Measurements from ENCODE around the gene EXOC4.
"Not testable (repeated sequence)": the region's sequence is repeated elsewhere in the genome, so short reads cannot be mapped to it uniquely, and the experiment has no call there.

The EXOC4 gene

DNA sequence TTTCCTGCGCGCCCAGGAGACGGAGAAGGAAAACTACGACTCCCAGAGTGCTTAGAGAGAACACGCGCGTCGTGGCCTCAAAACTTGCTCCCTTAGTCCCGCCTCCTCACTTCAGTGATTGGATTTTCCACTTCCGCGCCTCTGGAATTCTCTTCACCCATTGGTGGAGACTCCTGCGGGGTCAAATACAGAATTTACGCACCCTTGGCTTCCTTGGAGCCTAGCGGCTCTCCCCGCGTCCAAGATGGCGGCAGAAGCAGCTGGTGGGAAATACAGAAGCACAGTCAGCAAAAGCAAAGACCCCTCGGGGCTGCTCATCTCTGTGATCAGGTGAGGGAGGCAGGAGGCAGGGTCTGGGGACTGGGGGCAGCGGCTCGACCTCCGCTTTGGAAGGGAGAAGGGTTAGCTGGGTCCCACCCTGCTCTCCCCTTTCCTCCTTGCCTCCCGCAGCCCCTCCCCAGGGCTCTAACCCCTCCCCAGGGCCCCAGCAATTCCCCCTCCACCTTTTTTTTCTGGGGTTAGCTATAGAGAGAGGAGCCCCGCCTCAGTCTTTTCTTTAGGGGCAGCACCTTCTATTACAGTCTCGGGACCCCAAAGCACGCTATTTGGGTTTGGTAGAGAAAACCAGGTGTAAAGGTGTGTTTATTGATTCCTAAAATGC is at the start of gene EXOC4:
TSS of gene EXOC4 (plus strand) at position 221 of the 661 bp plus-strand sequence.
- peak; percentile 98 for DNase-seq (ENCODE audit: low spot score)

- no peak for DNase-seq (ENCODE audit: low spot score)
Observed at GRCh38 chr7:133203490-133203889, 49.4 kb upstream of the EXOC4 start.

DNA sequence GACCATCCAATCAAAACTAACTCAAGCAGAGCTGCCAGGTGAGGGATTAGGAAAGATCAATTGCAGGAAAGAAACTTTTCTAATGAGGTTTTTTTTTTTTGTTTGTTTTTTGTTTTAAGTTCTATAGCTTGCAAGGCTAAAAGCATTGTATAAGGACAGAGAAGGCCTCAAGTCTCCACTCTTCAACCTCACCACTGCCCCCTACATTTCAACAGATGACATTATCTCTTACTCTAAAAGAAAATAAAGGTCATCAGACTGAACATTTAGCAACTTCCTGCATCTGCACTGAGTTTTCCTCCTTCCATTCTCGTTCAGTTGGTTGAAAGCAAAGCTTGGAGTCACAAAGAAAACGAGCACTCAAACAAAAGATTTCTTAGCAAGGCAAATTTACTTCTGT is 45.2 kb upstream of the EXOC4 start:
- no peak for DNase-seq (ENCODE audit: low spot score)

DNA sequence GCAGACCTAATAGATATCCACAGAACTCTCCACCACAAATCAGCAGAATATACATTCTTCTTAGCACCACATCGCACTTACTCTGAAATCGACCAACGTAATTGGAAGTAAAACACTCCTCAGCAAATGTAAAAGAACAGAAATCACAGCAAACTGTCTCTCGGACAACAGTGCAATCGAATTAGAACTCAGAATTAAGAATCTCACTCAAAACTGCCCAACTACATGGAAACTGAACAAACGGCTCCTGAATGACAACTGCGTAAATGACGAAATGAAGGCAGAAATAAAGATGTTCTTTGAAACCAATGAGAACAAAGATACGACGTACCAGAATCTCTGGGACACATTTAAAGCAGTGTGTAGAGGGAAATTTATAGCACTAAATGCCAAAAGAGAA is 42.1 kb upstream of the EXOC4 start:
- not testable (repeated sequence) for DNase-seq (ENCODE audit: low spot score)

DNA sequence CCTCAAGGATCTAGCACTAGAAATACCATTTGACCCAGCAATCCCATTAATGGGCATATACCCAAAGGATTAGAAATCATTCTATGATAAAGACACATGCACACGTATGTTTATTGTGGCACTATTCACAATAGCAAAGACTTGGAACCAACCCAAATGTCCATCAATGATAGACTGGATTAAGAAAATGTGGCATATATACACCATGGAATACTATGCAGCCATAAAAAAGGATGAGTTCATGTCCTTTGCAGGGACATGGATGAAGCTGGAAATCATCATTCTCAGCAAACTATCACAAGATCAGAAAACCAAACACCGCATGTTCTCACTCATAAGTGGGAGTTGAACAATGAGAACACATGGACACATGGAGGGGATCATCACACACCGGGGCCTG is 39.1 kb upstream of the EXOC4 start:
- not testable (repeated sequence) for DNase-seq (ENCODE audit: low spot score)

DNA sequence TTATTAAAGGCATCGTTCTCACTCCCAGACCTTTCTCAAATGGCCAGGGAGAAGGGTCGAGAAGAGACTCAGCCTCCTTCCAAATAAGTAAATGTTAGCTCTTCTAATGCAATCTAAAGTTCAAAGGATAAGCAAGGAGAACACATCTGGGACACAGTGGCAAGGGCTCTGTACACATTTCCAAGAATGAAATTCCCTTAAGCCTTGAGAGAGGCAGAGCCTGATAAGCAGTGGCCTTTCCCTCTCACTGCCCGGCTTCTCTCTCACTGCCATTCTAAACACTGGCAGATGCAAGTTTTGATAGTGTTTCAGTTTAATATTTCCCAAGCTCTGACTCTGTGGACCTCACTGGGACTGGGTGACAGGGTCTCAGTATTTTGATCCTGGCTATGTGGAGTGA is 35.1 kb upstream of the EXOC4 start:
- no peak for DNase-seq (ENCODE audit: low spot score)

DNA sequence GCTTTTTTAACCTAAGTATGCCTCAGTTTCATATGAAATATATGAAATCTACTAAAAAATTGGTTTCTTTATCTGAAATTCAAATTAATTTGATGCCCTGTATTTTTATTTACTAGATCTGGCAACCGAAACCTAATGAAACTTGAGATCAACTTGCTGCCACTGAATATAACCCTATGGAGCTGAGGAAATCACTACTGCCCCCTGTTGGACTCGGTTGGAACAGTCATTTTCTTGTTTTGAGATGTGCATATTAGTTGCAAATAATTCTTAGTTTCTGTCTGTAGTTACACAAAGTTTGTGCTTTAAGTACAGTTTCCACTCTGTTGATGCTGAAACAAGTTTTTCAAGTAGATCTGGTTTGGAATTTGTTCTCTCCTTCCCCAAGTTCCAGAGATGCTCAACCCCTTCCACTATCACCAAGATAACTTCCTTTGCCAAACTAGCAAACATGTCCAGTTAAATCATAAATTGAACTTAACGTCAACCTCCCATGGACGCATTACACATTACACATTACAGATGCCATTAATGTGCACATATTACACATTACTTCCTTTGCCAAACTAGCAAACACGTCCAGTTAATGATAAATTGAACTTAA is 22.2 kb upstream of the EXOC4 start:
- peak; percentile 40 for DNase-seq (ENCODE audit: low spot score)

DNA sequence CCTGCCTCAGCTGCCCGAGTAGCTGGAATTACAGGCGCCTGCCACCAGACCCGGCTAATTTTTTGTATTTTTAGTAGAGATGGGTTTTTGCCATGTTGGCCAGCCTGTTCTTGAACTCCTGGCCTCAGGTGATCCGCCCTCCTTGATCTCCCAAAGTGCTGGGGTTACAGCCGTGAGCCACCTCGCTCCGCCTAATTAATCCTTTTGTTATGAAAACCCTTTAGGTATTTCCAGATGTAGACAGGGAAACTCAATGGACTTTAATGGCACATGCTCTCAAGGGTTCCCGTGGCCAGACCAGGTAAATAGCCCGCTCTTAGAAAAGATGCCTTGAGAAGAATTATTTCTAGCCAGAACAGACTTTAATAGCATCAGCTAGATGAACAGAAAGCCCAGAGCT is 19.7 kb upstream of the EXOC4 start:
- DNase-seq (ENCODE audit: low spot score): no peak

DNA sequence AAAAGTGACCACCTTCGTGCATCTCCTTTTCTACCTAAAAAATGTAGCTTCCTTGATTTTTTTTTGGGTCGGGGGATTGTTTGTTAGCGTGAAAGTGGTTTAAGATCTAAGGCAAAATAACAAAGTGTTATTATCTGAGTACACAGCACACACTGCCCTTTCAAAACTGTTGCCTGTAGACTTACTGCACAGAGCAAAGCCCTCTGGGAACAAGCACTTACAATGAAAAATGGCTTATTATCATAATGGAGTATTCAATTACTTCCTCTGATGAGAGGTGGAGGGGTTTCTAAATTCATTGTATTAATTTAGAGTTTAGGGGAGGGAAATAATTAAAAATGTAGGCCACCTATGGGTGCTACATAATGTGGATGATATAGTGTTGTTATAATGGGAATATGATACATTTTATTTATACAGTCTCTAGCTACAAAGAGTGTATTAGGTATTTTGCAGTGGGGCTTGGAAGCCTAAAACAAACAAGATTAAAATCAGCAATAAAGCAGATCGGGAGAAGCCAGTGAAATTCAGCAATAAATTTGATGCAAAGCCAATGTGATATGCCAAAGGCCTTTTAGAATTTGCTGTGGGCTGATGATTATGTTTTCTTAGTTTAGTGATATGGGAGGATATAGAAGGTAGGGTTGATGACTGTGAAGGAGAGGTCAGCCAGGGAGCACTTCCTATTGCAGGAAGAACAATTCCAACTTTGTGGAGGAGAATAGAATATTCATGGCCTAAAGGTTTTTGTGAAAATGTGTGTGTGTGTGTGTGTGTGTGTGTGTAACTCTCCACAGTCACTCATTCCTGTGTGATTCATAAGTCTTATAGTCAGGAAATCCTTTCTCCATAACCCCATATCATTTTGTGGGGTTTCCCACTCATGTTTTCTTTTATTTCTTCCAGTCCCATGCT is 17.7 kb upstream of the EXOC4 start:
- DNase-seq (ENCODE audit: low spot score): no peak

DNA sequence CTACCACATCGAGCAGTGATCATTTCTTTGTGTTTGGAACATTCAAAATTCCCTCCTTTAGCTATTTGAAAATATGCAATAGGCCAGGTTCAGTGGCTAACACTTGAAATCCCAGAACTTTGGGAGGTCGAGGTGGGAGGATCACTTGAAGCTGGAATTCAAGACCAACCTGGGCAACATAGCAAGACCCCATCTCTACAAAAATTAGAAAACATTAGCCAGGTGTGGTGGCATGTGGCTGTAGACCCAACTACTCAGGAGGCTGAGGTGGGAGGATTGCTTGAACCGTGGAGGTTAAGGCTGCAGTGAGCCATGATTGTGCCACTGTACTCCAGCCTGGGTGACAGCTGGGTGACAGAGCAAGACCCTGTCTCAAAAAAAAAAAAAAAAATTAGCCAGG is 15.3 kb upstream of the EXOC4 start:
- no peak for DNase-seq (ENCODE audit: low spot score)

DNA sequence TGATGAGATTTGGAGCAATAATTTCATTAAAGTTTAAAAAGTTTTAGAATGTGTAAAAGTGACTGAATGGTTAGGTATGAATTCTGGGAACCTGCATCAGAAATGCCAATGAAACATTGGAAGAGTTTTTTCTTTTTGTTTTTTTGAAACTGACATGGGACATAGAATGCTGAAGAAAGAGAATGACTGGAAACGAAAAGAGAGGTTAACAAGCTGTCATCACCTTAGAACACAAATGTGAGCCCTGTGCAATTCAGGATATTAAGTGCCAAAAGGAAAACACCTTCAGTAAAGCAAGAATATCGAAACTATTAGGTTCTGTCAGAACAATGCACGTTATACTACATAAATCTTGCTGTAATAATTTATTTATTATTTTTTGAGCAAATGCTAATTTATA is 12.6 kb upstream of the EXOC4 start:
- DNase-seq (ENCODE audit: low spot score): no peak

GRCh38 chr7:133246558-133246957 is 6.3 kb upstream of the EXOC4 start:
- no peak for DNase-seq (ENCODE audit: low spot score)

DNA sequence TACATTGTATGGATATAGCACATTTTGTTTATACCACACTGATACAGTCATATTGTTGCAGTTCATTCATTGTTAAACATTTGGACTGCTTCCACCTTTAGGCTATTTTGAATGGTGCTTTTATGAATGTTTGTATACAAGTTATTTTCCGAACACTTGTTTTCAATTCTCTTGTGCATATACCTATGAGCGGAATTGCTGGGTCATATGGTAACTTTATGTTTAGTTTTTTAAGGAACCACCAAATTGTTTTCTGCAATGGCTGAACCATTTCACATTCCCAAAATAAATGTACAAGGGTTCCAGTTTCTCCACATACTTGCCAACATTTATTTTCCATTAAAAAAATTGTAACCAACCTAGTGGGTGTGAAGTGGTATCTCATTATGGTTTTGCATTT is 4.0 kb upstream of the EXOC4 start:
- no peak for DNase-seq (ENCODE audit: low spot score)

DNA sequence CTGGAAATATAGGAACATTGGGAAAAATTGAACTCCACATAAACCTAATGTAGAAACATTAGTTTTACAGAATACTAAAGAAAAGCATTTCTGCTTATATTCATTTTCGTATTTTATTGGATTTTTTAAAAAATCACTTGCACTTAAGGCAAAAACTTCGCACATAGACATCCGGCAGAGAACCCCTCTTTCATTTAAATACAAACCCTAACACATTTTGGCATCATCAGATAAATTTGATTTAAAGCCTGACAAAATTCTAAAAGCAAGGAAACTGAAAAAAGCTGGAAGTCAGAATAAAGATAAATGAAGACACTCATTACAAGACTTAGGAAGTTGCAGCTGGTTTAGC is 396 bp upstream of the EXOC4 start:
- no peak for DNase-seq (ENCODE audit: low spot score)

- DNase-seq (ENCODE audit: low spot score): peak; percentile 5
Observed at GRCh38 chr7:133253519-133253875, 619 bp downstream of the EXOC4 start.

GRCh38 chr7:133255486-133255885 is 2.6 kb downstream of the EXOC4 start:
- DNase-seq (ENCODE audit: low spot score): no peak

DNA sequence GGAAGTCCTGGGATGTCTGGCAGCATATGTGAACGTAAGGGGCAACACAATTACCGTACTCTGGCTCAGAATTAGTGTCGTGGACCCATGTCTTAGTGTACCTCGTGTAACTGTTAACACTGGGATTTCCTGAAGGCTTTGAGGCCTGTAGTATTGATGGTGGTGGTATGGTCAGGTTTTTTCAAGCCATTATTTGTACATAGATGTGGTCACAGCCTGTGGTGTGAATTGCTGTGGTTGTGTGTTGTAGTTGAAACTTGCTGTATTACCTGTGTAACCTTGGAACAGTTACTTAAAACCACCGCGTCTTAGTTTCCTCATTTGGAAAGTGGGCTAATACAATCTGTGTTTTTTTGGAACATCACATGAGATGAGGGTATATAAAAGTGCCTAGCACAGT is 5.3 kb downstream of the EXOC4 start:
- DNase-seq (ENCODE audit: low spot score): no peak

DNA sequence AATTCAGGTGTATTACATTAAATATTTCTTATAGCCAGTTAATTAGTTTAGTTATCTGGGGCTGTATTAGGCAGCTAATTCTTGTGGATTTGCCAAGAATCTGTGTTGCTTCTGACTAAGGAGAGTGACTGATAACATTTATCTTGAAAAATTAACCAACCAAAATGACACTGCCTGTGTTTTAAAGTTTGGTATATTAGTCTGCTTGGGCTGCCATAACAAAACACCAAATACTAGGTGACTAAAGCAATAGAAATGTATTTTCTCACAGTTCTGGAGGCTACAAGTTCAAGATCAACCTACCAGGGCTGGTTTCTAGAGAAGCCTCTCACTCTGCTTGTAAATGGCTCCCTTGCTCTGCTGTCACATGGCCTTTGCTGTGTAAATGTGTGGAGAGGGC is 12.9 kb downstream of the EXOC4 start:
- no peak for DNase-seq (ENCODE audit: low spot score)

- DNase-seq (ENCODE audit: low spot score): no peak
Observed at GRCh38 chr7:133268355-133268754, 15.5 kb downstream of the EXOC4 start.

DNA sequence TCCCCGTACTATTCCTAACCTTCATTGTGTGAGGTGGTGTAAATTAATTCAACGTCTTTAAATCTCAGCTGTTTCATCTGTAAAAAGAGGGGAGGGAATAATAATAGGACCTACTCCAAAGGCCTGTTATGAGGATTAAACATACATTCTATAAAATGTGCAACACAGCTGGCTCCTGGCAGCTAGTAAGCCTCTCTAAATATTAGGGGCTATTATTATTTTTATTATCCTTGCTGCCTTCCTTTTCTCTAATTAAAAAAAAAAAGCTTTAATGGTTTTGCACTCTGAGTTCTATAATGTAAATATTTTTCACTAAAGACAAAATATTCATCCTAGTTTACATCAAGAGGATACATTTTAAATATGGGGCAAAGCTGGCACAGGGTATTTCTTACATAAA is 19.5 kb downstream of the EXOC4 start:
- no peak for DNase-seq (ENCODE audit: low spot score)

- DNase-seq (ENCODE audit: low spot score): no peak
Observed at GRCh38 chr7:133273227-133273626, 20.3 kb downstream of the EXOC4 start.

- DNase-seq (ENCODE audit: low spot score): no peak
Observed at GRCh38 chr7:133274265-133274664, 21.4 kb downstream of the EXOC4 start.

- DNase-seq (ENCODE audit: low spot score): no peak
Observed at GRCh38 chr7:133275008-133275407, 22.1 kb downstream of the EXOC4 start.
